Measurements from ENCODE around the gene SLC7A7. TPM values are rescaled to one million over a fixed set of nuclear protein-coding genes. Genes with fewer than 3 reads are reported as not detected.

The SLC7A7 gene
- total and polyA plus RNA-seq, 2 of the 13 experiments (the other 11 are each of a cell fraction or from before 2014, with no cell fraction given) = 0.13 to 0.63 TPM

DNA sequence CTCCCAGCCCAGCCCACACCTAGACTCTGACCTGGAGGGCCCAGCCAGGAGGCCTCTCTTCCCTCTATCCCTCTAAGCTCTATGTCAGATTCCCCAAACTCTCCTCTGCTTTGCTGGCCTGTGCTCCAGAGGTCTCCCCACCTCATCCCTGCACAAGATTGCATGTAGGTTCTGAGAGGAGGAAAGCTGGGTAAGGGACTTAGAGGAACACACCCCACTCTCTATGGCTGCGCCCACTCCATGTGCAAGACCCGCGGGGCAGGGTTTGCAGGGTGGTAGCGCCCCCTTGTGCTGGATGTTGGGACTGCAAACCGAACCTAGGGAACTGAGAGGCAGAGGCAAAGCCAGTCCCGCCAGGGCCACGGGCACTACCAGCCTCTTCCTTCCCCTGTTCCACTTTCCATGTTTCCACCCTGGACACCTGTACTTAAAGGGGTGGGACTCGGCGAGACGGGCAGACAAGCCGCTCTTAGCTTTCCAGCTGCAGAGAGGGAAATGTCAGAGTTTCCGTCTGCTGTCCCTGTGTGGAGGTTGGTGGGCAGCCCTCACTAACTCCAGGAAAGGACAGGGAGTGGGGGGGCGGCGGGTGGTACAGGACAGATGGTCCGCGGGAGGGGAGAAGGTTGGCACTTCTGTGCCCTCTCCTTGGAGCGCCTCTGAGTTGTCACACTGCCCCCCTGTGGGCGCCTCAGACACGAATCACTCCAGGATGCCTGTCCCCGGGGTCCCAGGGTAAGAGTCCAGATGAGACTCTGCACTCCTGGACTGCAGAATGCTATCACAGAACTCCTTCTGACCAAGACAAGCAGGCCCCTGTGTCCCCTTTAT, 37.9 kb upstream of the SLC7A7 start (continued):
- TF ChIP-seq, protein P1, sequence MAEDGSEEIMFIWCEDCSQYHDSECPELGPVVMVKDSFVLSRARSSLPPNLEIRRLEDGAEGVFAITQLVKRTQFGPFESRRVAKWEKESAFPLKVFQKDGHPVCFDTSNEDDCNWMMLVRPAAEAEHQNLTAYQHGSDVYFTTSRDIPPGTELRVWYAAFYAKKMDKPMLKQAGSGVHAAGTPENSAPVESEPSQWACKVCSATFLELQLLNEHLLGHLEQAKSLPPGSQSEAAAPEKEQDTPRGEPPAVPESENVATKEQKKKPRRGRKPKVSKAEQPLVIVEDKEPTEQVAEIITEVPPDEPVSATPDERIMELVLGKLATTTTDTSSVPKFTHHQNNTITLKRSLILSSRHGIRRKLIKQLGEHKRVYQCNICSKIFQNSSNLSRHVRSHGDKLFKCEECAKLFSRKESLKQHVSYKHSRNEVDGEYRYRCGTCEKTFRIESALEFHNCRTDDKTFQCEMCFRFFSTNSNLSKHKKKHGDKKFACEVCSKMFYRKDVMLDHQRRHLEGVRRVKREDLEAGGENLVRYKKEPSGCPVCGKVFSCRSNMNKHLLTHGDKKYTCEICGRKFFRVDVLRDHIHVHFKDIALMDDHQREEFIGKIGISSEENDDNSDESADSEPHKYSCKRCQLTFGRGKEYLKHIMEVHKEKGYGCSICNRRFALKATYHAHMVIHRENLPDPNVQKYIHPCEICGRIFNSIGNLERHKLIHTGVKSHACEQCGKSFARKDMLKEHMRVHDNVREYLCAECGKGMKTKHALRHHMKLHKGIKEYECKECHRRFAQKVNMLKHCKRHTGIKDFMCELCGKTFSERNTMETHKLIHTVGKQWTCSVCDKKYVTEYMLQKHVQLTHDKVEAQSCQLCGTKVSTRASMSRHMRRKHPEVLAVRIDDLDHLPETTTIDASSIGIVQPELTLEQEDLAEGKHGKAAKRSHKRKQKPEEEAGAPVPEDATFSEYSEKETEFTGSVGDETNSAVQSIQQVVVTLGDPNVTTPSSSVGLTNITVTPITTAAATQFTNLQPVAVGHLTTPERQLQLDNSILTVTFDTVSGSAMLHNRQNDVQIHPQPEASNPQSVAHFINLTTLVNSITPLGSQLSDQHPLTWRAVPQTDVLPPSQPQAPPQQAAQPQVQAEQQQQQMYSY (CRISPR knock-in tag; IDR thresholded peaks at IDR 0.05) = no peak
- 0 out of 2 replicates have a peak, but pooled peaks have one; percentile 15 for TF ChIP-seq MED13 (CRISPR knock-in tag; IDR thresholded peaks at IDR 0.05)
- TF ChIP-seq DMAP1 (CRISPR knock-in tag; IDR thresholded peaks at IDR 0.05) = peak; percentile 86
- TF ChIP-seq ZBTB21 (CRISPR knock-in tag; IDR thresholded peaks at IDR 0.05) = no peak
- no peak for TF ChIP-seq KLF11 (CRISPR knock-in tag; IDR thresholded peaks at IDR 0.05)
- 0 out of 2 replicates have a peak, but pooled peaks have one; percentile 33 for TF ChIP-seq MEIS2 (CRISPR knock-in tag; IDR thresholded peaks at IDR 0.05)
- no peak for TF ChIP-seq ZNF564 (CRISPR knock-in tag; IDR thresholded peaks at IDR 0.05)
- no peak for TF ChIP-seq POLR2AphosphoS5 (IDR thresholded peaks at IDR 0.05; ENCODE audit: low read depth, low read length)
- no peak for TF ChIP-seq FOSL1 (CRISPR knock-in tag; IDR thresholded peaks at IDR 0.05; ENCODE audit: borderline replicate concordance)
- no peak for TF ChIP-seq ZBTB1 (CRISPR knock-in tag; IDR thresholded peaks at IDR 0.05; ENCODE audit: borderline replicate concordance)
- TF ChIP-seq NBN (conservative IDR thresholded peaks at IDR 0.05) = no peak
- peak; percentile 95 for TF ChIP-seq RBM39 (IDR thresholded peaks at IDR 0.05; ENCODE audit: low read depth, low read length, poor library complexity, severe bottlenecking)
- TF ChIP-seq ZNF841 (CRISPR knock-in tag; IDR thresholded peaks at IDR 0.05; ENCODE audit: borderline replicate concordance) = no peak
- no peak for TF ChIP-seq TAF15 (IDR thresholded peaks at IDR 0.05; ENCODE audit: low read depth, low read length, poor library complexity, severe bottlenecking)
- no peak for TF ChIP-seq NR1H2 (CRISPR knock-in tag; IDR thresholded peaks at IDR 0.05; ENCODE audit: borderline replicate concordance, low read depth)
- TF ChIP-seq AHR (CRISPR knock-in tag; IDR thresholded peaks at IDR 0.05) = peak; percentile 48; the same call in 1 of the 2 replicates
- peak; percentile 78; the same call in 1 of the 2 replicates for TF ChIP-seq SMAD1 (CRISPR knock-in tag; IDR thresholded peaks at IDR 0.05; ENCODE audit: borderline replicate concordance, low read depth)
- no peak for TF ChIP-seq ZNF20 (CRISPR knock-in tag; IDR thresholded peaks at IDR 0.05)
- TF ChIP-seq CEBPB (IDR thresholded peaks at IDR 0.05; ENCODE audit: borderline replicate concordance, low read depth, low read length) = no peak
- peak; percentile 97 for TF ChIP-seq HNRNPL (IDR thresholded peaks at IDR 0.05; ENCODE audit: low read depth, low read length)
- TF ChIP-seq ZNF556 (CRISPR knock-in tag; IDR thresholded peaks at IDR 0.05; ENCODE audit: borderline replicate concordance) = peak; percentile 95
- no peak; a peak in 1 of 4 replicates for TF ChIP-seq NR2F1 (CRISPR knock-in tag; IDR thresholded peaks at IDR 0.05)
- peak; percentile 70; the same call in 1 of the 2 replicates for TF ChIP-seq ERF (CRISPR knock-in tag; IDR thresholded peaks at IDR 0.05)
- TF ChIP-seq PHF20 (CRISPR knock-in tag; IDR thresholded peaks at IDR 0.05) = peak; percentile 52; the same call in 1 of the 2 replicates
- peak; percentile 66 for TF ChIP-seq YEATS4 (CRISPR knock-in tag; IDR thresholded peaks at IDR 0.05; ENCODE audit: borderline replicate concordance)
- TF ChIP-seq MIER3 (CRISPR knock-in tag; IDR thresholded peaks at IDR 0.05; ENCODE audit: borderline replicate concordance) = peak; percentile 86; the same call in 1 of the 2 replicates
- TF ChIP-seq PPARG (CRISPR knock-in tag; conservative IDR thresholded peaks at IDR 0.05) = no peak; the same call in 1 of the 2 replicates
- no peak for TF ChIP-seq GZF1 (CRISPR knock-in tag; IDR thresholded peaks at IDR 0.05)
- peak; percentile 86 for TF ChIP-seq MXD4 (CRISPR knock-in tag; IDR thresholded peaks at IDR 0.05)
- TF ChIP-seq NFE2L2 (IDR thresholded peaks at IDR 0.05; ENCODE audit: low read length) = no peak; the same call in 1 of the 2 replicates

All from HepG2 (cell line).